ENCODE results near the gene ZNF764. TPM values are rescaled to one million over a fixed set of nuclear protein-coding genes. Genes with fewer than 3 reads are reported as not detected.

Gene ZNF764
- total and polyA plus RNA-seq, 2 experiments from 2014 or later, result 5.6 to 12.9 TPM

GRCh38 chr16:30510376-30510938, 47.7 kb downstream of the ZNF764 start:
- Mint-ChIP-seq H3K4me1 (no peaks in the 10 kb centered on the region; the same call in 2 of the 3 replicates), H3K36me3 (ENCODE audit: low read depth) (no peaks in the 10 kb centered on the region), H3K9me3 (no peaks in the 10 kb centered on the region; the same call in 2 of the 3 replicates), H3K27me3 (ENCODE audit: insufficient read depth, low read depth, poor library complexity) (peaks cover 12% of the 10 kb centered on the region), H3K27ac (no peak overlapping the region), H3K4me3 (no peak overlapping the region)
- no peak overlapping the region for H3K4me2 ChIP-seq
- no peaks in the 10 kb centered on the region for H3K27me3 ChIP-seq (ENCODE audit: insufficient read depth)
- no peak for DNase-seq (ENCODE audit: low spot score)
- TF ChIP-seq ZNF462 (CRISPR knock-in tag; IDR thresholded peaks at IDR 0.05) (no peak), REST (IDR thresholded peaks at IDR 0.05; ENCODE audit: unreplicated experiment) (no peak), POLR2AphosphoS5 (IDR thresholded peaks at IDR 0.05; ENCODE audit: low read depth) (no peak), STAT1 (IDR thresholded peaks at IDR 0.05; ENCODE audit: unreplicated experiment) (no peak), ZNF331 (CRISPR knock-in tag; IDR thresholded peaks at IDR 0.05; ENCODE audit: low read depth) (no peak)
- H3K27ac ChIP-seq (ENCODE audit: low read depth), result no peak overlapping the region
- H3F3A ChIP-seq (replicated peaks; ENCODE audit: low read depth), result no peaks in the 10 kb centered on the region
- ATAC-seq, result no peak
- no peaks in the 10 kb centered on the region for H3K4me1 ChIP-seq (ENCODE audit: insufficient read depth)
- no peaks in the 10 kb centered on the region for H4K20me1 ChIP-seq (replicated peaks; ENCODE audit: insufficient read depth)
- H2AFZ ChIP-seq, result no peak overlapping the region
- no peak overlapping the region for H3K4me3 ChIP-seq
- H3K9me2 ChIP-seq (ENCODE audit: insufficient read depth), result no peaks in the 10 kb centered on the region
- H3K36me3 ChIP-seq (ENCODE audit: insufficient read depth), result no peaks in the 10 kb centered on the region
- H3K79me2 ChIP-seq (replicated peaks; ENCODE audit: insufficient read depth), result no peaks in the 10 kb centered on the region

All from GM23338 (cell line).